Muscle of arm (tissue), 12 donors: ENCODE measurements around the gene KRT77. TPM values are rescaled to one million over a fixed set of nuclear protein-coding genes. Genes with fewer than 3 reads are reported as not detected.

Experiments
- DNase-seq: peaks from one replicate; pipeline ENCODE4 v3.0.0-alpha.2; 2013
- polyA plus RNA-seq, 12 donors: library from polyadenylated mRNA; unstranded; fragments of 120-200 nt; gene quantifications; one replicate each; pipeline ENCODE4 v1.2.1, GENCODE V29; 2013; ENCODE audit not compliant: insufficient read length in 12 of 12

The KRT77 gene
- polyA plus RNA-seq, 12 donors, result 0.04 to 4.6 (median 0.60) TPM; not detected in 7

GRCh38 chr12:52657250-52657902 lies 45.9 kb downstream of the KRT77 start:
- no peak for DNase-seq

- DNase-seq, result no peak
These were observed 46.7 kb downstream of the KRT77 start for GRCh38 chr12:52656616-52657015.

DNA sequence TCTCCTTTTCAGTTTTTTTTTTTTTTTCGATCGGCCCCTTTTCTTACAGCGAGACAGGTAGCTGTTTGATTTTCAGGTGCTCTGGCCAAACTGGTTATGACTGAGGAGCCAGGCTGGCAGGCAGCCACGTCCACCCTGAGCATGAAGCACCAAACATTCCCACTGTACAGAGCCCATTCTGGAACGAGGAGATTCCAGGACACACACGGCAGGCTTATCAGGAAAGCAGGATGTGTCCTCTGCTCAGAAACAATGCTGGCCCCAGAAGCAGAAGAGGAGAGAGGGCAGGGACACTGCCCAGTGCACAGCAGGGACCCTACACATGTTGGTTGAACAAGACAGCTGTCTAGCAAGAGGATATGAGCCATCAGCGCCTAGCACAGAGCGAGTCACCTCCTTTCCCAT lies 47.6 kb downstream of the KRT77 start:
- no peak for DNase-seq

GRCh38 chr12:52655251-52655650 lies 48.1 kb downstream of the KRT77 start:
- no peak for DNase-seq

DNA sequence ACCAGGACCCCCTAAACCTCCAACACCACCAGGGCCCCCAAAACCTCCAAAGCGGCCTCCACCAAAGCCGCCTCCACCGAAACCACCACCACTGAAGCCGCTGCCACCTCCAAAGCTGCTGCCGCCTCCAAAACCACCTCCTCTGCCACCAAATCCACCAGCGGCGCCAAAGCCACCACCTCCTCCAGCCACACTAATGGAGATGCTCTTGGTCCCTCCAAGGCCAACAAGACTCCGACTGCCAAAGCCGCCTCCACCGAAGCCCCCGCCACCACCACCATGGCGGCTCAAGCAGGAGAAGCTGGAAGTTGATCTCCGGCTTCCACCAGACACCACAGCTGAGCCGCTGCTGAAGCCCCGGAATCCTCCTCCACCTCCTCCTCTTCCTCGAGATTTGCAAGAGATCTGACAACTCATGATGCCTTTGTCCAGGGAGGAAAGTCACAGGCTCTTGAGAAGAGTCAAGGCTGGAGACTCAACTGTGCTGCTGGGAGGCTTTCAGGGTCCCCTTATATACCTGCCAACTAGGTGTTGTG lies 51.5 kb downstream of the KRT77 start, which contains the start of gene KRT2:
Gene KRT2 (minus strand): TSS at position 486 of the 536 bp plus-strand sequence. CDS start 69 bp downstream, at position 417.
- no peak for DNase-seq

DNA sequence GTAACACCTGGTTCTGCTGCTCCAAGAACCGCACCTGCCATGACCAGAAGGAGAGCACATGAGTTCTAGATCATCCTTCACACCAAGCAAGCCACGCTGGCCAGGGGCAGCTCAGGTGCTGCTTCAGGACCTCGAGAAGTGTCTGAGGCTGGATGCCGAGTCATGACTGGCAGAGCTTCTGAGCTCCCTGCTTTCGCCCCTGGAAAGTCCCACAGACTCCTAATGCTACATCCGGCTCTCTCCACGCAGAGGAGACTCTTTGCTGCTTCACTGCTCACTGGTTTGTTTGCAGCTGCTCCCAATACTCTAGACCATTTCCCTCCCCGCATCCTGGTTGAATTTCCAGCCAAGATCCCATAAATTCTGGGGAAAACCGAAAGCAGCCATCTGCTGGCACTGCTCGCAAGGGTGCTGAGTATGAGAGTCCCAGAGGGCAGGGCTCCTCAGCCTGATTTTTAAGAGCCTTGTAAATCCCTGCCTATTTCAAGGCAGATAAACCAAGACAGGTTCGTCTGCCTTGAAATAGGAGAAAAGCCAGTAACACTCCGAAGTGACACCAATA lies 52.7 kb downstream of the KRT77 start:
- DNase-seq, result no peak

GRCh38 chr12:52649066-52649465 lies 54.3 kb downstream of the KRT77 start:
- DNase-seq, result no peak

DNA sequence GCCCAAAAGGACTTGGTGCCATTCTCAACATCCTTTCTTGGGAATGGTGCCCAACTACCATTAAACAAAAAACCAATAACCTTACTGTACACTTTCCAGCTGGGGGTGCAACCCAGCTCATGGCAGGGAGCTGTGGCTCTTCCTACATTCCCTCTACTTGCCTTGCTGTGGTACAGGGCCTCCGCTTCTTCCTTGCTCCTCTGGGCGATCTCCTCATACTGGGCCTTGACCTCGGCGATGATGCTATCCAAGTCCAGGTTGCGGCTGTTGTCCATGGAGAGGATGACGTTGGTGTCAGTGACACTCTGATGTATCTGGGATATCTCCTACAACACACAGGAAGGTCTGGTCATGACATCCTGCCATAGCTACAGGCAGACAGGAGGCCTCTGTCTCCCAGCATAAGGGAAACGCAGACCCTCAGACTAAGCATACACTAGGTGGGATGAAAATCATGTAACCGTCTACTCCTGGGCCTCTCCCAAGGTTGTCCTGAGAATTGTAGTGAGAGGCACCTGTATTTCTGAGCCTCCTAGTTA lies 55.2 kb downstream of the KRT77 start:
- DNase-seq, result no peak

DNA sequence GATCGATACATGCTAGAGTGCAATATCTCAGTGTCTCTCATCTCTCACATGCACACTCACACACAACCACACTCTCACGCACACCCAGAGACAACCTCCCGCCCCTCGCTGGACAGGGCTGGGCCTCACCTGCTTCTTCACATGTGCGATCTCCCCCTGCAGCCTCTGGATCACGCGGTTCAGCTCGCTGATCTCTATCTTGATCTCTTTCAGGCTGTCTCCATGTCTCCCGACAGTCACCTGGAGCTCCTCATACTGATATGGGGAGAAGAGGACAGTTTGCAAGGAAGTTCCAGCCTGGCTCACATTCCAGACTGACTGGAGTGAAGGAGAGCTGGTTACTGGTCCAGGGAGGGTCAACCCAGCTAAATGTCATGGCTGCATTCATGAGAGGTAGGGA lies 55.7 kb downstream of the KRT77 start:
- no peak for DNase-seq

- no peak for DNase-seq
These were observed 56.7 kb downstream of the KRT77 start for GRCh38 chr12:52646613-52647012.

DNA sequence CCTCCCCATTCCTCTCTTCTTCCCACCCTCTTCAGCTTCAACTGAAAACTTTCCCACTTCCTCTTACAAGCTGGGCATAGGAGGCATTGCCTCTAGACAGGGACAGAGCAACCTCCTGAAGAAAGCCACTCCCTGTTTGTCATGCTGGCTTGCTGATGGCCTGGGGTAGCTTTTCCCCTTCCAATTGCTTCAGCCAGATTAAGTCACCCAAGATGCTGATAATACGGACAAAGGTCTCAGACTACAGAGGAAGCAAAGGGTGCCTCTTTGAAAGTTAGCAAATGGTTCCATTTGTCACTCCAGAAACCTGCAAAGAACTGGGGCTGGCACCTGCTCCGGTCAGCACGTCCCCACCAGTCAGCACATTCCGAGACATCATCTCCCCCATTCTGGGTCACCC lies 57.3 kb downstream of the KRT77 start:
- DNase-seq, result no peak

DNA sequence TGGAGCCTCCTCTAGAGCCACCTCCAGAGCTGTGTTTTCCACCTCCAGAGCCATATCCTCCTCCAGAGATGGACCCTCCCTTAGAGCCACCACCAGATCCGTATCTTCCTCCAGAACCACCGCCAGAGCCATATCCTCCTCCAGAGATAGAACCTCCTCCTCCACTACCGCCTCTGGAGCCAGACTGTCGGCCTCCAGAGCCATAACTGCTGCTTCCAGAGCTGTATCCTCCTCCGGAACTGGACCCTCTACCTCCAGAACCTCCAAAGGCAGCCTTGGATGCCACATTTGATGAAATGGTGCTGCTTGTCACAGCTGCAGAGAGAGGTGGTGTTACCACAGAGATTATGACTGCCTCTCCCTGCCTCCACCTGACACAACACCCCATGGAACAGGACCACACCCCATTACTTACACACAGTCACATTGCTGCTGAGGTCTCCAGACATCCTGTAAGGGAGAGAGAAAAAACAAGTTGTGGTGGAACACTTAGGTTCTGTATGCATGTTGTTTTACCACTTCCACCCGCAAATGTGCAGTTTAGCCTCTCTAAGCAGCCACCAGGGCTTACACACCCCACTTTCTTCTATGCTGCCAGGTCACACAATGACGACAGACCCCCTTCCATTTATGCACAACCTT lies 58.1 kb downstream of the KRT77 start:
- no peak for DNase-seq

DNA sequence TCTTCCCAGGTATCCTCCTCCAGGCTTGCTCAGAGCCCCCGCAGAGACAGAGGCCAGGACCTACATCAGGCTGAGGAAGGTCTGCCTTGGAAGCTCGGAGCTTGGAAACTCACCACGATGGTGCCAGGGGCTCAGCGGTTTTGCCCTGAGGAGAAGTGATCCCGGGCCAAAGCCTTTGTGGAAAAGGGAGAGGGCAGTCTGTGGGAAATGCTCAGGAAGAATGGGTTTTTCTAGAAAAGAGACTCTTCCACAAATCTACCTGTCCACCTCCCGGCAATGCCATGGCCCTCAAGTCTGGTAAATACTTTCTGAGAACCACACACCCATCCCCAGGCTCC lies 59.3 kb downstream of the KRT77 start:
- no peak for DNase-seq

DNA sequence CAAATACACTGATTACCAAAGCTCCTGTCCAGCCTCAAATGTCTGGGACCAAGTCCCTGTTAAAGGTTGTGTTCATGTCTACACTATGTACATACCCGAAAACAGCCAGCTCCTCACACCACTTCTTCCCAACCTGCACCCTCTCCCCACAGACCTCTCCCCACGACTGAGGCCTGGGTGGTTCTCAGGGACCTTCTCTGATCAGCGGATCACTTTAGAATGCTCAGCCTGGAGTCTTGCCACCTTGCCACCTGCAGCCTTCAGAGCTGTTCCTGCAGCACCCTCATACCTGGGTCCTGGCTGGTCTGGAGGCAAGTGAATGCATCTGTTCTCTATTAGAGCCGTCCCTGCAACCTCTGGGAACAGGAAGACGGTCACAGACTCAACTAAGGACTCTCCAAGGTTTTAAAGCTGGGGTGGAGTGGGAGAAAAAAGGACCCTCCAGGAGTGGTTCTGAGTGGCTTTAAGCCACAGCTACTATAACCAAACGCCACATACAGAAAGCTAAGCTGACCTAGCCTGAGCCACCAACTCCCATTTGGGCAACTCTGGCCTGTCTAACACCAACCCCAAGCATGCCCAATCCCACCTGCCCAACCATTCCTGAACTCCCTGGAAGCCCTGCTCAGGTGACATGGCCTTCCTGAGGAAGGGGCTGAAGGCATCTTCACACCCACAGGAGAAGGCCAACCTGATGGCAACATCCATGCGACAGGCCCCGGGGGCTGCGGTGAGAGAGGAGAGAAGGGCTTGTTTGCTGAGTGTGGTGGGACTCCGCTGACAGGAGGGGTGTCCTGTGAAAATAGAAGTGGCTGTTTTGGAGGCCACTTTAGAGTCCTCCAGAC lies 59.9 kb downstream of the KRT77 start:
- DNase-seq, result no peak

GRCh38 chr12:52641468-52641867 lies 61.9 kb downstream of the KRT77 start:
- DNase-seq, result no peak

Other genes starting within 250 kb of the KRT77 start
- gene KRT6C, start 229.7 kb downstream of the KRT77 start, polyA plus RNA-seq, result 1 to 10 TPM in 1 of 12 donors, under 1 TPM in 3, not detected in 8; 0.15 to 4.9 (median 0.91) TPM
- 100 to 1,000 TPM in 1 of 12 donors, 10 to 100 TPM in 1, 1 to 10 TPM in 2, under 1 TPM in 2, not detected in 6; 0.05 to 120 (median 5.8) TPM for gene KRT6A, start 210.3 kb downstream of the KRT77 start, polyA plus RNA-seq
- 1,000 to 10,000 TPM in 1 of 12 donors, 100 to 1,000 TPM in 2, 10 to 100 TPM in 1, 1 to 10 TPM in 2, under 1 TPM in 4, not detected in 2; 0.07 to 1,328 (median 2.6) TPM for gene KRT5, start 183.1 kb downstream of the KRT77 start, polyA plus RNA-seq
- gene KRT71, start 150.4 kb downstream of the KRT77 start, polyA plus RNA-seq, result under 1 TPM in 2 of 12 donors, not detected in 10; 0.08 TPM
- gene KRT74, start 129.7 kb downstream of the KRT77 start, polyA plus RNA-seq, result under 1 TPM in 3 of 12 donors, not detected in 9; 0.15 to 0.25 (median 0.21) TPM
- under 1 TPM in 3 of 12 donors, not detected in 9; 0.11 to 0.26 (median 0.12) TPM for gene KRT72, start 102.1 kb downstream of the KRT77 start, polyA plus RNA-seq
- under 1 TPM in 2 of 12 donors, not detected in 10; 0.05 to 0.15 TPM for gene KRT73, start 85.0 kb downstream of the KRT77 start, polyA plus RNA-seq
- under 1 TPM in 3 of 12 donors, not detected in 9; 0.58 to 0.75 (median 0.61) TPM for gene KRT2, start 51.3 kb downstream of the KRT77 start, polyA plus RNA-seq
- 1,000 to 10,000 TPM in 1 of 12 donors, 100 to 1,000 TPM in 2, 1 to 10 TPM in 2, under 1 TPM in 5, not detected in 2; 0.17 to 1,255 (median 2.6) TPM for gene KRT1, start 23.1 kb downstream of the KRT77 start, polyA plus RNA-seq
- not detected for gene KRT76, start 73.8 kb upstream of the KRT77 start, polyA plus RNA-seq
- under 1 TPM in 2 of 12 donors, not detected in 10; 0.31 to 0.77 TPM for gene KRT3, start 92.6 kb upstream of the KRT77 start, polyA plus RNA-seq
- 100 to 1,000 TPM in 3 of 12 donors, 10 to 100 TPM in 1, 1 to 10 TPM in 1, under 1 TPM in 1, not detected in 6; 0.23 to 677 (median 88.5) TPM for gene KRT4, start 110.6 kb upstream of the KRT77 start, polyA plus RNA-seq
- gene KRT79, start 130.8 kb upstream of the KRT77 start, polyA plus RNA-seq, result under 1 TPM in 1 of 12 donors, not detected in 11; 0.11 TPM
- 10 to 100 TPM in 1 of 12 donors, 1 to 10 TPM in 2, under 1 TPM in 2, not detected in 7; 0.08 to 12.6 (median 2.4) TPM for gene KRT78, start 145.5 kb upstream of the KRT77 start, polyA plus RNA-seq
- 100 to 1,000 TPM in 1 of 12 donors, 10 to 100 TPM in 3, 1 to 10 TPM in 7, not detected in 1; 2.2 to 208 (median 3.1) TPM for gene KRT8, start 201.6 kb upstream of the KRT77 start, polyA plus RNA-seq
- gene KRT18, start 245.6 kb upstream of the KRT77 start, polyA plus RNA-seq, result 10 to 100 TPM in 3 of 12 donors, 1 to 10 TPM in 8, not detected in 1; 2.5 to 92.0 (median 5.5) TPM